ENCODE measurements around the gene SLITRK1.

GRCh38 chr13:83881140-83881684 is 1.1 kb downstream of the SLITRK1 start:
- TF ChIP-seq CTCF (IDR thresholded peaks at IDR 0.05): no peak
- no peak for TF ChIP-seq EP300 (IDR thresholded peaks at IDR 0.05)

Measured in ovary (tissue), 3 donors.